Measurements from ENCODE around the gene SUN5. TPM values are rescaled to one million over a fixed set of nuclear protein-coding genes. Genes with fewer than 3 reads are reported as not detected.

The SUN5 gene
- total RNA-seq, 4 donors from 2014 or later, result not detected

DNA sequence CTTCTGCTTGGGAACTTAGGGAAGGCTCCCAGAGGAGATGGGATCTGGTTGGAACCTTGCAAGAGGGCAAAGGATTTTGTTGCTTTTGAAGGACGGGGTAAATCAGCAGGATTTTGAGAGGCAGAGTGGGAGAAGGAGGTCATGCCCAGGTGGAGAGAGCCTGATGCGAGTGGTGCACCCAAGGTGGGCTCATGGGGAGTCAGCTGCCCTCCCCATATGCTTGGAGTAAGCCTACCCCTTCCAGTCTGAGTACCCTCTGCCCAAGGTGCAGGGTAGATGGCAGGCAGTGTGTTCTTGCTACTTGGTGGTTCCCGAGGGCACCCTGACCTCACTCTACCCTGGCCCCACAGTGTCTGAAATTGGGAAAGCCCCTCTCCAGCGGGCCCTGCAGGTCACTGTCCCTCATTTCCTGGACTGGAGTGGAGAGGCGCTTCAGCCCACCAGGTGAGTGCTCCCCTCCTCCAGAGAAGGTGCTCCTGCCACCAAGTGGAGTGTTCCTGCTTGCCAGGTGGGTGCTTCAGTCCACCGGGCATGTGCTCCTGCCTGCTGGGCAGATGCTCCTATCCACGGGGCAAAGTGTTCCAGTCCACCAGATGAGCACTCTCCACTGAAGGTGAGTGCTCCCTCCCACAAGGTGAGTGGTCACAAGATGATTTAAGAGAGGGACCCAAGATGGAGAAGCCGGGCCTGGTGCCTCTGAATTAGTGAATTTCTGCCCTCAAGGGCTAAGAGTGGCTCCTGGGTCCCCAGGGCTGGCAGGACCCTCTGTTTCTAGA, 6.6 kb upstream of the SUN5 start:
- no peak overlapping the region for H3K27ac ChIP-seq
- no peaks in the 10 kb centered on the region for H3K4me1 ChIP-seq
- H3K4me3 ChIP-seq, result no peak overlapping the region
- H3K36me3 ChIP-seq, result no peaks in the 10 kb centered on the region
- no peak for TF ChIP-seq POLR2A (IDR thresholded peaks at IDR 0.05)
- TF ChIP-seq, protein P1, sequence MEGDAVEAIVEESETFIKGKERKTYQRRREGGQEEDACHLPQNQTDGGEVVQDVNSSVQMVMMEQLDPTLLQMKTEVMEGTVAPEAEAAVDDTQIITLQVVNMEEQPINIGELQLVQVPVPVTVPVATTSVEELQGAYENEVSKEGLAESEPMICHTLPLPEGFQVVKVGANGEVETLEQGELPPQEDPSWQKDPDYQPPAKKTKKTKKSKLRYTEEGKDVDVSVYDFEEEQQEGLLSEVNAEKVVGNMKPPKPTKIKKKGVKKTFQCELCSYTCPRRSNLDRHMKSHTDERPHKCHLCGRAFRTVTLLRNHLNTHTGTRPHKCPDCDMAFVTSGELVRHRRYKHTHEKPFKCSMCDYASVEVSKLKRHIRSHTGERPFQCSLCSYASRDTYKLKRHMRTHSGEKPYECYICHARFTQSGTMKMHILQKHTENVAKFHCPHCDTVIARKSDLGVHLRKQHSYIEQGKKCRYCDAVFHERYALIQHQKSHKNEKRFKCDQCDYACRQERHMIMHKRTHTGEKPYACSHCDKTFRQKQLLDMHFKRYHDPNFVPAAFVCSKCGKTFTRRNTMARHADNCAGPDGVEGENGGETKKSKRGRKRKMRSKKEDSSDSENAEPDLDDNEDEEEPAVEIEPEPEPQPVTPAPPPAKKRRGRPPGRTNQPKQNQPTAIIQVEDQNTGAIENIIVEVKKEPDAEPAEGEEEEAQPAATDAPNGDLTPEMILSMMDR (IDR thresholded peaks at IDR 0.05 in 4 of 5, conservative IDR thresholded peaks at IDR 0.05 in 1 of 5), result no peak
- ATAC-seq, result no peak
- in situ Hi-C loops (cut with MboI; ENCODE audit: low sequenced_read_pairs in 4 of 4), result loop anchor here in 1 of 4 donors (25.0 kb wide), 1 partner anchor 99 kb away; no protein-coding TSS in a partner anchor
- intact Hi-C loops (cut with DNase I; ENCODE audit: low total_unique reads), result no loop called here
- no peaks in the 10 kb centered on the region for H3K9me3 ChIP-seq
- no peak for DNase-seq
- peaks cover 0 to 22% (median 6%) of the 10 kb centered on the region in 3 donors for H3K27me3 ChIP-seq

DNA sequence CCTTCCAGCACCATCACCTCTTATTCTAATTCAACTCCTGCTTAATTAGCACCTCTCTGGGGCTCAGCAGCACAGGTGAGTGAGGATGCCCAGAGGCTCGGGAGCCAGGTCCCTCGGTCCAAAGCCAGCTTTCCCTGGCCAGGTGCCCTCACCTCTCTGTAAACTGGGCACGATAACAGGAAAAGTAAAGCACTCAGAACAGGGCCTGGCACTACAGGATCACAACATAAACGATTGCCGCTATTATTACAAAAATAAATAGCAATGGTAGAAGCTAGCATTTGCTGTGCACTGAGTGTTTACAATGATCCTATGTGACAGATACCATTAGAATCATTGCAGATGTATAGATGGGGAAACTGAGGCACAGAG, 5.9 kb upstream of the SUN5 start:
- no peak for ATAC-seq
- no peak for DNase-seq
- Histone ChIP-seq H3K9me3 (no peaks in the 10 kb centered on the region), H3K27me3 (peaks cover 0 to 22% (median 2%) of the 10 kb centered on the region in 3 donors), H3K4me3 (no peak overlapping the region), H3K36me3 (no peaks in the 10 kb centered on the region), H3K27ac (no peak overlapping the region), H3K4me1 (no peaks in the 10 kb centered on the region)
- TF ChIP-seq POLR2A (IDR thresholded peaks at IDR 0.05), result no peak
- TF ChIP-seq, protein P1 (IDR thresholded peaks at IDR 0.05 in 4 of 5, conservative IDR thresholded peaks at IDR 0.05 in 1 of 5), result no peak
- intact Hi-C loops (cut with DNase I; ENCODE audit: low total_unique reads), result no loop called here
- in situ Hi-C loops (cut with MboI; ENCODE audit: low sequenced_read_pairs in 4 of 4), result loop anchor here in 1 of 4 donors (25.0 kb wide), 1 partner anchor 98 kb away; no protein-coding TSS in a partner anchor

DNA sequence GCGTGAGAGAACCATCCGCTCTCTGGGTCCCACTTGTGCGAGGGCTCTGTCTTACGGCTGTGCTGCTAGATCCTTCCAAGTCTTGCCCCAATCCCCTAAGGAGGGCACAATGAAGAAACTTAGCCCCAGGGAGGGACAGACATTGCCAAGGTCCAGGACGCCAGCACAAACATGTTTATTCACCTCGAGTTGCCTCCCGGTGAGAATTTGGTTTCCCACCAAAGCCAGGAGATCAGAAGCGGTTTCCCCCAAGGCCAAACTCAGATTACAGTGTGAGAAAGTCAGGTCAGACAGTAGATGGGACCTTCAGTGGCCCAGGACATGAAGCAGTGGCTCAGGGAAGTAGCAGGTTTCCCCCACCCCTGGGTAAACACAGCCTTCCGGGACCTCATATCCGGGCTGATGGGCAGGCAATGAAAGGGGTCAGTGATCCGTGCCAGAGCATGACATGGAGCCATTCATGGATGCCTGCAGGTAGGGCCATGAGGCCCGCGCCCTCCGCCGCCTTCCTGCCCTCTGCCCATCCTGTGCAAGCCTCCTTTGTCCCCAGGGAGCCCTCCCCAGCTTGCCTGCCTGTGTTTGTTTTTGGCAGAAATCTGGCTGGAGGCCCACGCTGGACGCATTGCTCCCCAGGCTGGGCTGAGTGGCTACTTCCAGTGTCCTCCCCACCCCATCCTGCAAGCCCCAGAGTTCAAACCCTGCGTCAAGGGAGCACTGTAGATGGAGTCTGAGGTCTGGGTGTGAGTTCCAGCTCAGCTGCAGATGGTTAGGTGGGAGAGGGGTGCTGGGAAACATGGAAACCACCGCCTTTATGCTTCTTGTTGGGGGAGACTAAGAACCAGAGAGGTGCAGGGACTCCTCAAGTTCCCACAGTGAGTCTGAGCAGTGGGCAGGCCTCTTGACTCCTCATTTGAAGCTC, 5.2 kb upstream of the SUN5 start:
- Histone ChIP-seq H3K27ac (no peak overlapping the region), H3K4me1 (no peaks in the 10 kb centered on the region), H3K9me3 (no peaks in the 10 kb centered on the region), H3K27me3 (peaks cover 0 to 17% (median 2%) of the 10 kb centered on the region in 3 donors), H3K4me3 (no peak overlapping the region), H3K36me3 (no peaks in the 10 kb centered on the region)
- DNase-seq (no peak), ATAC-seq (no peak)
- in situ Hi-C loops (cut with MboI; ENCODE audit: low sequenced_read_pairs in 4 of 4) (loop anchor here in 1 of 4 donors (25.0 kb wide), 1 partner anchor 97 kb away; no protein-coding TSS in a partner anchor), intact Hi-C loops (cut with DNase I; ENCODE audit: low total_unique reads) (no loop called here)
- TF ChIP-seq POLR2A (IDR thresholded peaks at IDR 0.05), result no peak
- TF ChIP-seq, protein P1 (IDR thresholded peaks at IDR 0.05 in 4 of 5, conservative IDR thresholded peaks at IDR 0.05 in 1 of 5), result no peak

DNA sequence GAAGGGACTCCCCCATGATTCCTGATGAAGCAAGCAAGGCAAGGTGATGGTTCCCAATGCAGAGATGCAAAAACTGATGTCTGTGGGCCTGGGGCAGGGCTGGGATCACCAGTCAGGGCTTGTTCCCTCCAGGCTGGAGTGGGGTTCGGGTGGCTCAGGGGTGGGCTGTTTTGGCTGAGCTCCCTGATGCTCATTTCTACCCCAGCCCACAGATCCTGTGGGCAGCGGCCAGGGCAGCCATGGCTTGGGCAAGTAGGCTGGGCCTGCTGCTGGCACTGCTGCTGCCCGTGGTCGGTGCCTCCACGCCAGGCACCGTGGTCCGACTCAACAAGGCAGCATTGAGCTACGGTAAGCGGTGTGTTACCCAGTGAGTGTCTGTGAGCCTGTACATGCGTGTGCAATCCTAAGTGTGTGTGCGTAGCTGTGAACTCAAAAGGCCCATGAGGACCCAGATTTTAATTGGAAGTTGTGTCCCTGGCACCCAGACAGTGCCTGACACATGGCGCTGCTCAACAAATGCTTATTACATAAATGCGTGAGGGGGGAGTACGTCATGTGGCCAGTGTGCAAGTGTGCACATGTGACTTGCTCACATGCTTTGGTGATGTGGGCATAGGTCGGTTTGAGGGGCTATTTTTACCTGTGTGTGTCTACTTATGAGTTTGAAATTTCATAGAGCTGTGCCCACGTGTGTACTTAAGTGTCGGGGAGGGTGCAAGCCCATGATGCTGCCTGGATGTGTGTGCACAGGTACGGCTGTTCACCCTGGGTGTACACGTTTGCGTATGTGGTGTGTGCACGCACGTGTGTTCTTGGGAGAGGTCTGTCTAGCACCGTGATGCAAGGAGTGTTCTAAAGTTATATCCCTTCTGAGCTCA, 4.3 kb upstream of the SUN5 start:
- ATAC-seq, result no peak
- H3K4me1 ChIP-seq, result no peaks in the 10 kb centered on the region
- TF ChIP-seq, protein P1 (IDR thresholded peaks at IDR 0.05 in 4 of 5, conservative IDR thresholded peaks at IDR 0.05 in 1 of 5), result no peak
- no peak for TF ChIP-seq POLR2A (IDR thresholded peaks at IDR 0.05)
- in situ Hi-C loops (cut with MboI; ENCODE audit: low sequenced_read_pairs in 4 of 4) (loop anchor here in 1 of 4 donors (25.0 kb wide), 1 partner anchor 96 kb away; no protein-coding TSS in a partner anchor), intact Hi-C loops (cut with DNase I; ENCODE audit: low total_unique reads) (no loop called here)
- peaks cover 0 to 10% (median 0%) of the 10 kb centered on the region in 3 donors for H3K27me3 ChIP-seq
- no peaks in the 10 kb centered on the region for H3K9me3 ChIP-seq
- H3K4me3 ChIP-seq, result no peak overlapping the region
- no peaks in the 10 kb centered on the region for H3K36me3 ChIP-seq
- no peak overlapping the region for H3K27ac ChIP-seq
- DNase-seq, result no peak
